ENCODE measurements around the gene DCAF7.

DCAF7 gene

GRCh38 chr17:63525190-63525946 lies 24.9 kb upstream of the DCAF7 start:
- DNase-seq: no peak

- no peak for DNase-seq
Observed at GRCh38 chr17:63526861-63527260, 23.4 kb upstream of the DCAF7 start.

- no peak for DNase-seq
Observed at GRCh38 chr17:63528183-63528582, 22.1 kb upstream of the DCAF7 start.

GRCh38 chr17:63529711-63530556 lies 20.3 kb upstream of the DCAF7 start:
- no peak for DNase-seq

- no peak for DNase-seq
Observed at GRCh38 chr17:63530557-63531021, 19.7 kb upstream of the DCAF7 start.

- DNase-seq: no peak
Observed at GRCh38 chr17:63531022-63531965, 19.0 kb upstream of the DCAF7 start.

GRCh38 chr17:63533433-63534077 lies 16.7 kb upstream of the DCAF7 start:
- no peak for DNase-seq

GRCh38 chr17:63534078-63534570 lies 16.2 kb upstream of the DCAF7 start:
- DNase-seq: no peak

- DNase-seq: no peak
Observed at GRCh38 chr17:63534816-63535455, 15.3 kb upstream of the DCAF7 start.

GRCh38 chr17:63535640-63536039 lies 14.6 kb upstream of the DCAF7 start:
- no peak for DNase-seq

- DNase-seq: no peak
Observed at GRCh38 chr17:63537001-63537400, 13.3 kb upstream of the DCAF7 start.

GRCh38 chr17:63537991-63538692 lies 12.1 kb upstream of the DCAF7 start:
- no peak for DNase-seq

- no peak for DNase-seq
Observed at GRCh38 chr17:63538693-63539595, 11.3 kb upstream of the DCAF7 start.

GRCh38 chr17:63540590-63540989 lies 9.7 kb upstream of the DCAF7 start:
- DNase-seq: no peak

GRCh38 chr17:63542218-63542545 lies 8.1 kb upstream of the DCAF7 start:
- DNase-seq: no peak

GRCh38 chr17:63542942-63543821 lies 7.1 kb upstream of the DCAF7 start:
- no peak for DNase-seq

GRCh38 chr17:63543822-63544420 lies 6.4 kb upstream of the DCAF7 start:
- DNase-seq: no peak
